SW 1271 (cell line): ENCODE measurements around the gene KRT33B.
"Not testable (repeated sequence)": the region's sequence is repeated elsewhere in the genome, so short reads cannot be mapped to it uniquely, and the experiment has no call there.

Experiments used
- DNase-seq, 2 experiments: peaks; one replicate each; lab custom pipeline; 2025; lab: John Stamatoyannopoulos, UW

Gene KRT33B

GRCh38 chr17:41393826-41394225 lies 24.2 kb upstream of the KRT33B start:
- DNase-seq: no peak

GRCh38 chr17:41393294-41393693 lies 23.7 kb upstream of the KRT33B start:
- DNase-seq: no peak

GRCh38 chr17:41392278-41392677 lies 22.7 kb upstream of the KRT33B start:
- DNase-seq: no peak

- DNase-seq: no peak
Observed at GRCh38 chr17:41391535-41391934, 21.9 kb upstream of the KRT33B start.

GRCh38 chr17:41390411-41390938 lies 20.9 kb upstream of the KRT33B start:
- no peak for DNase-seq

- no peak for DNase-seq
Observed at GRCh38 chr17:41387670-41388069, 18.1 kb upstream of the KRT33B start.

GRCh38 chr17:41386227-41386626 lies 16.6 kb upstream of the KRT33B start:
- no peak for DNase-seq

GRCh38 chr17:41383690-41384089 lies 14.1 kb upstream of the KRT33B start:
- no peak for DNase-seq

GRCh38 chr17:41382394-41382793 lies 12.8 kb upstream of the KRT33B start:
- DNase-seq: no peak

- DNase-seq: not testable (repeated sequence)
Observed at GRCh38 chr17:41381943-41382342, 12.3 kb upstream of the KRT33B start, which contains the start of gene KRT34. Gene KRT34 (minus strand): TSS chr17:41382306. CDS start chr17:41382246, 60 bp downstream.

GRCh38 chr17:41380091-41380490 lies 10.5 kb upstream of the KRT33B start:
- peak; percentile 49 to 64 for DNase-seq

- no peak for DNase-seq
Observed at GRCh38 chr17:41377546-41377945, 7.9 kb upstream of the KRT33B start.

GRCh38 chr17:41369023-41369422 lies 590 bp downstream of the KRT33B start:
- no peak for DNase-seq

GRCh38 chr17:41367426-41368075 lies 2.1 kb downstream of the KRT33B start:
- DNase-seq: peak in 1 of 2 experiments; percentile 16

GRCh38 chr17:41366070-41366469 lies 3.5 kb downstream of the KRT33B start:
- DNase-seq: no peak

GRCh38 chr17:41363881-41364280 lies 5.7 kb downstream of the KRT33B start:
- no peak for DNase-seq

- DNase-seq: no peak
Observed at GRCh38 chr17:41360296-41360995, 9.2 kb downstream of the KRT33B start.

- no peak for DNase-seq
Observed at GRCh38 chr17:41354536-41354935, 15.1 kb downstream of the KRT33B start.

GRCh38 chr17:41352597-41353366 lies 16.8 kb downstream of the KRT33B start:
- no peak for DNase-seq

- no peak for DNase-seq
Observed at GRCh38 chr17:41351177-41351576, 18.4 kb downstream of the KRT33B start.

- not testable (repeated sequence) for DNase-seq
Observed at GRCh38 chr17:41350381-41350878, 19.2 kb downstream of the KRT33B start, which contains the start of gene KRT33A. Gene KRT33A (minus strand): TSS chr17:41350828. CDS start chr17:41350767, 61 bp downstream.
